UCSD-AML1 (cell line): ENCODE results near the gene CHCHD10.

Source experiments
- DNase-seq: peaks from one replicate; lab custom pipeline; 2025; ENCODE audit not compliant: unreplicated experiment; lab: John Stamatoyannopoulos, UW

Gene CHCHD10

GRCh38 chr22:23787910-23788309 is 20.1 kb upstream of the CHCHD10 start:
- no peak for DNase-seq

- DNase-seq, result no peak
These were observed 19.8 kb upstream of the CHCHD10 start for GRCh38 chr22:23787600-23787896.

DNA sequence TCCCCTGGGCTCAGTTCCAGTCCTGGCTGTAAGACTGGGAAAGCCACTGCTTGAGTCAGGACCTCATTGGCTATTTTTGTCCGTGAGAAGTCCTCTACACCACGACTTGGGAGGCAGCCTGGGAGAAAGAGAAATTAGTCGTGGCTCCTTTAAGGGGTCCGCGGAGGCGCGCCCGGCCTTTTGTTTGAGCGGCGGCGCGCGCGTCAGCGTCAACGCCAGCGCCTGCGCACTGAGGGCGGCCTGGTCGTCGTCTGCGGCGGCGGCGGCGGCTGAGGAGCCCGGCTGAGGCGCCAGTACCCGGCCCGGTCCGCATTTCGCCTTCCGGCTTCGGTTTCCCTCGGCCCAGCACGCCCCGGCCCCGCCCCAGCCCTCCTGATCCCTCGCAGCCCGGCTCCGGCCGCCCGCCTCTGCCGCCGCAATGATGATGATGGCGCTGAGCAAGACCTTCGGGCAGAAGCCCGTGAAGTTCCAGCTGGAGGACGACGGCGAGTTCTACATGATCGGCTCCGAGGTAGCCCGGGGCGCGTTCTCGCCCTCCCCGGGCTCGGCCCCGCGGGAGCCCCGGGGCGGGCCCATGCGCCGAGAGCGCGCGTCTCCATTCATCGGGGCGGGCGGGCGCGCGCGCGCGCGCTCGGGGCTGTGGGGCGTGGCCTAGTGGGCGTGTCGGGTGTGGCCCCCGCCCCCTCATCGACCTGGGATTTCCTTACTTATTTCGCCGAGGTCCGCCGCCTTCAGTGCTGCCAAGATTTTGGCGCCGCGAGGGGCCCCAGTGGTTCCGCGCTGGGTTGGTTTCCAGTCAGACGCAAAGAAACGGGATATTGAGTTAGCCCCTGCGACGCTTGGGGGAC is 19.2 kb upstream of the CHCHD10 start, which contains the start of gene SMARCB1:
Gene SMARCB1, plus strand, starts transcription at position 215 of the 848 bp plus-strand sequence. Its CDS starts 204 bp downstream, at position 419.
- DNase-seq, result peak; percentile 90

- DNase-seq, result no peak
These were observed 18.5 kb upstream of the CHCHD10 start for GRCh38 chr22:23786261-23786710.

- DNase-seq, result peak; percentile 57
These were observed 16.5 kb upstream of the CHCHD10 start for GRCh38 chr22:23784215-23784732.

- DNase-seq, result no peak
These were observed 15.7 kb upstream of the CHCHD10 start for GRCh38 chr22:23783265-23784150.

GRCh38 chr22:23782703-23783102 is 14.9 kb upstream of the CHCHD10 start:
- no peak for DNase-seq

DNA sequence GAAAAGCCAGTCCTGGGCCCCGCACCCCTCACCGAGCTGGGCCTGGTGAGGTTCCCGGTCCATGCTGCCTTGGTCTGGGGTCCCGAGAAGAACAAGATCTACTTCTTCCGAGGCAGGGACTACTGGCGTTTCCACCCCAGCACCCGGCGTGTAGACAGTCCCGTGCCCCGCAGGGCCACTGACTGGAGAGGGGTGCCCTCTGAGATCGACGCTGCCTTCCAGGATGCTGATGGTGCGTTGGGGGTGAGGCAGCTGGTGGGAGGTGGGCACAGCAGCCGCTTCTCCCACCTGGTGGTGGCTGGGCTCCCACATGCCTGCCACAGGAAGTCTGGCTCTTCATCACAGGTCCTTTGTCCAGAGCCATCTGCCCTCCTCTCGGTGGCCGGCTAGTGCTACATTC is 14.5 kb upstream of the CHCHD10 start:
- no peak for DNase-seq

DNA sequence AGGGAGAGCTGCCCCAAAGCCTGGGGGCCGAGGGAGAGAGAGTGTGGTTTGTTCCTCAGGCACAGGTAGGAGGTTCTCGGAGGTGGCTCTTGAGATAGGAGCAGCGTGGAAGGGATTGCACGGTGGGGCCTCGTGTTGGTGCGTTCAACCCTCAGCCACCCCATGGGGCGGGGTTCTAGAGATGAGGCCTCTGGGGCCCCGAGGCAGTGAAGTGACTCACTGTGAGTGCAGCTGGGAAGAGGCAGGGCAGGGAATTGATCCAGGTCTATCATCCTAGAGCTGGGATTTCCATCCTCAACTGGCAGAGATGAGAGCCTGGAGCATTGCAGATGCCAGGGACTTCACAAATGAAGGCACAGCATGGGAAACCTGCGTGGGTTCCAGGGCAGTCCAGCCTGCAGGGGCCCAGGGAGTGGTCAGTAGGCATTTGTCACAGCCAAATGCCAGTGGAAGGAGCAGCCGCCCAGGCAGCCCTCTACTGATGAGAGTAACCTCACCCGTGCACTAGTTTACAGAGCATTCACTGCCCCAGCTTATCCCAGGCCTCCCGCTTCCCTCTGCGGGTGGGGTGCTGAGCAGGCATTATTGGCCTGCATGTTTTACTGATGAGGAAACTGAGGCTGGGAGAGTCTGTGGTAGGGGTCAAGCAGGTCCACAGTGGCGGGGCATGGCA is 13.9 kb upstream of the CHCHD10 start:
- no peak for DNase-seq

- DNase-seq, result no peak
These were observed 13.3 kb upstream of the CHCHD10 start for GRCh38 chr22:23781065-23781464.

GRCh38 chr22:23780146-23780748 is 12.5 kb upstream of the CHCHD10 start:
- DNase-seq, result no peak

- DNase-seq, result no peak
These were observed 12.0 kb upstream of the CHCHD10 start for GRCh38 chr22:23779731-23780130.

- no peak for DNase-seq
These were observed 11.3 kb upstream of the CHCHD10 start for GRCh38 chr22:23779083-23779482.

GRCh38 chr22:23778577-23778900 is 10.8 kb upstream of the CHCHD10 start:
- DNase-seq, result no peak

- DNase-seq, result no peak
These were observed 10.2 kb upstream of the CHCHD10 start for GRCh38 chr22:23777776-23778576.

GRCh38 chr22:23775779-23776375 is 8.1 kb upstream of the CHCHD10 start:
- DNase-seq, result no peak

- DNase-seq, result no peak
These were observed 7.2 kb upstream of the CHCHD10 start for GRCh38 chr22:23774922-23775436.

DNA sequence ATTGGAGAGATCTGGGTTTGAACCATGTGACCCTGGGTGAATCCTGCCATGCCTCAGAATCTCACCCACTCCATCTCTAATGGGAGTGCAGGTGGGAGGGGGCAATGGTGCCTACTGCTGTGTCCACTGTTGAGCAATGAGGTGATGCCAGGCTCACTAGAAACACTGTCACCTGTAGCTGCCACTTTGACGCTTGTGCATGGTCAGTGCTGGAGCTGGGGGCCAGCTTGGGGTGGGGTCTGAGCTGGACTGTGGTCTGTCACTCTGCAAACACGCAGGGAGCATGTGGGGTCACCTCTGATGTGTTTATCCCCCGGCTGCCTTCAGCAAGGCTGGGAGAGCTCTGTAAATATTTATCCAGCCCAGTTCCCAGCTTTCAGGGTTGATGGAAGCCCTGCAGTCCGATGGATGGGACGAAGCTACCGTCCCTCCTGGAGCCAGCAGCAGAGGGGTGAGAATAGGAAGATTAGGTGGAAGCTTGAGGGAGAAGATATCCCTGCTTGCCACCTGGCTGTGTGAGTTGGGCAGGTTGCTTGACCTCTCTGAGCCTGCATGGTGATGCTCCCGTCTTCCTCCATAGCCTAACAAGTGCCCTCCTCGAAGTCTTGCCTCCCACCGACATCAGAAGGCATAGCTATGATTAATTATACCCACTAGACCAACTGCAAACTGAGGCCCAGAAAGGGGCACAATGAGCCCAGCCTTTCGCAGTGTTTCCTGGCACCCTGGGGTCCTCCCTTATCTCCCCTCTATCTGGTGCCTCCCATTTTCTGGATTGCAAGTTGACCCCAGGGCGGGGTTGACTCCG is 6.5 kb upstream of the CHCHD10 start:
- DNase-seq, result no peak
